OCI-LY7 (cell line): Measurements from ENCODE around the gene E2F4. TPM values are rescaled to one million over a fixed set of nuclear protein-coding genes. Genes with fewer than 3 reads are reported as not detected.

ENCODE experiments used
- BruUV-seq: library from RNA; stranded (reverse); fragments of 400-500 nt; replicated peaks from 2 replicates; lab custom pipeline; 2021; lab: Mats Ljungman, UMichigan
- CTCF ChIA-PET: fragments of 300-600 bp; sonication (Branson Sonifier 250); formaldehyde crosslinking; loops from one replicate; lab custom pipeline; 2022; ENCODE audit warnings: antibody characterized with exemption; ENCODE audit not compliant: unreplicated experiment; lab: Charles Lee
- POLR2A ChIA-PET: fragments of 300-600 bp; sonication (Branson Sonifier 250); formaldehyde crosslinking; loops from one replicate; lab custom pipeline; 2022; ENCODE audit warnings: antibody characterized with exemption; lab: Charles Lee
- DNase-seq: peaks from one replicate; pipeline ENCODE4 v3.0.0-alpha.2; 2015; ENCODE audit warnings: low spot score
- H2AFZ ChIP-seq: fragments of 200-600 bp; sonication (generic), shearing (Covaris generic); 2 replicates; pipeline ENCODE4 v1.6.1; 2014; ENCODE audit warnings: mild to moderate bottlenecking, antibody characterized with exemption, low read length, moderate library complexity
- H3K27ac ChIP-seq: fragments of 200-600 bp; sonication (generic); 2 replicates; pipeline ENCODE4 v1.5.1; 2014; ENCODE audit warnings: mixed run types, low read depth, mild to moderate bottlenecking, moderate library complexity, low read length, inconsistent platforms; ENCODE audit not compliant: poor library complexity, severe bottlenecking
- H3K36me3 ChIP-seq: fragments of 200-600 bp; sonication (generic); 2 replicates; pipeline ENCODE4 v1.6.1; 2014; ENCODE audit warnings: mild to moderate bottlenecking, antibody characterized with exemption, low read length, moderate library complexity, mixed read lengths; ENCODE audit not compliant: insufficient read depth
- H3K4me1 ChIP-seq: fragments of 200-600 bp; sonication (generic); 2 replicates; pipeline ENCODE4 v1.5.1; 2014; ENCODE audit warnings: mild to moderate bottlenecking, low read length; ENCODE audit not compliant: insufficient read depth, poor library complexity, severe bottlenecking
- H3K4me2 ChIP-seq: fragments of 200-600 bp; sonication (generic); 2 replicates; pipeline ENCODE4 v1.6.1; 2014; ENCODE audit warnings: mild to moderate bottlenecking, low read length
- H3K4me3 ChIP-seq: fragments of 200-600 bp; sonication (generic); 2 replicates; pipeline ENCODE4 v1.5.1; 2014; ENCODE audit warnings: mild to moderate bottlenecking, low read depth, low read length; ENCODE audit not compliant: poor library complexity, severe bottlenecking
- H3K79me2 ChIP-seq: fragments of 200-600 bp; sonication (generic); 2 replicates; pipeline ENCODE4 v1.6.1; 2016; ENCODE audit warnings: low read depth, mild to moderate bottlenecking, low read length, moderate library complexity, mixed read lengths; ENCODE audit not compliant: insufficient read depth
- H3K9me2 ChIP-seq: fragments of 200-600 bp; sonication (generic); 2 replicates; pipeline ENCODE4 v1.6.1; 2016; ENCODE audit warnings: mild to moderate bottlenecking, low read length, mixed read lengths; ENCODE audit not compliant: insufficient read depth
- H3K9me3 ChIP-seq: fragments of 200-600 bp; sonication (generic); 2 replicates; pipeline ENCODE4 v1.6.1; 2014; ENCODE audit warnings: mild to moderate bottlenecking, mixed run types, low read length, mixed read lengths
- H4K20me1 ChIP-seq: fragments of 200-600 bp; sonication (generic); 2 replicates; pipeline ENCODE4 v1.6.1; 2014; ENCODE audit warnings: mild to moderate bottlenecking, antibody characterized with exemption, low read length, moderate library complexity, mixed read lengths; ENCODE audit not compliant: insufficient read depth
- CTCF ChIP-seq: fragments of 200-600 bp; sonication (generic); conservative IDR thresholded peaks from 2 replicates; pipeline ENCODE4 v1.5.1; 2014; ENCODE audit warnings: mild to moderate bottlenecking, antibody characterized with exemption, low read length, moderate library complexity, mixed read lengths
- EZH2phosphoT487 ChIP-seq: fragments of 200-600 bp; sonication (generic); IDR thresholded peaks from 2 replicates; pipeline ENCODE4 v1.6.1; 2018; ENCODE audit warnings: low read depth, borderline replicate concordance, mild to moderate bottlenecking, mixed run types, antibody characterized with exemption, low read length, moderate library complexity, mixed read lengths
- intact Hi-C: fragments of 100-400 bp; cut with micrococcal nuclease; formaldehyde crosslinking; loops from one replicate; pipeline ENCODE4 v1.10.0; 2022; ENCODE audit not compliant: unreplicated experiment
- total RNA-seq, 2 experiments: library from RNA; depleted of rRNA in 1 of 2; stranded (reverse); fragments of >200 nt in 1 of 2; shearing (Covaris generic) in 1 of 2; gene quantifications; 2 replicates each; pipeline ENCODE4 v1.2.3, GENCODE V29; 2014 to 2022

E2F4 gene
- total RNA-seq, 2 experiments from 2014 or later, result 124 to 157 TPM

DNA sequence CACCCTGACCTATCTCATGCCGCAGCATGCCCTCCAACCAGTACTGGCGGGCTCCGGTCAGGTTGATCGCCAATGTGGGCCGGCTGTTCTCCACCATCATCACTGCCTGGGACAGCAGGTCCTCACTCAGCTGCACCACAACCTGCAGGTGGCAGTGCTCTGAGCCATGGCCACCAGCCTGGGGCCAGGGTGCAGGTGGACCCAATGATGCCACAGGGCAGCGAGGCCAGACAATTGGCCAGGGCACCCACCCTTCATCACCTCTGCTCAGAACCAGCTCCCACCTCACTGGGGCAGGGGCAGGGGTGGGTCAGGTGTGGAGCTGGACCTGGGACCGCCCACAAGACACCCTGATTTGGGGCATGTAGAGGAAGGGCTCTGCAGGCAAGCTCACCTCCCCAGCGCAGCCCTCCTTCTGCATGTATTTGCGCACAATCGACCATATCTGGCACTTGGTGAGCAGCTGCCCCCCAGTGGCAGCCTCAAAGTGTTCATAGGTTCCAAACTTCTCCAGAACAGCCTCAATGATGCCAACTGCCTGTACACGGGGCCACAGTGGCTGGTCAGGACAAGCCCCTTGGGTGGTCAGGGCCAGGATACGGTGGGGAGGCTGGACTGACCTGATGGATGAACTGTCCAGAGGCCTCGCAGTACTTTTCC is 12.4 kb upstream of the E2F4 start:
- ChIA-PET CTCF (no interaction called here), POLR2A (no interaction called here)
- peaks cover 25% of the 10 kb centered on the region for H3K4me1 ChIP-seq
- DNase-seq, result peak; percentile 52
- H4K20me1 ChIP-seq, result no peaks in the 10 kb centered on the region
- no peak overlapping the region for H3K27ac ChIP-seq
- H3K9me2 ChIP-seq, result no peaks in the 10 kb centered on the region
- H3K79me2 ChIP-seq, result no peaks in the 10 kb centered on the region
- H3K4me3 ChIP-seq, result no peak overlapping the region
- TF ChIP-seq CTCF (peak; percentile 69), EZH2phosphoT487 (no peak)
- no TSS peak for BruUV-seq
- H2AFZ ChIP-seq, result no peak overlapping the region
- H3K4me2 ChIP-seq, result no peak overlapping the region
- no peaks in the 10 kb centered on the region for H3K36me3 ChIP-seq
- H3K9me3 ChIP-seq, result no peaks in the 10 kb centered on the region
- intact Hi-C loops, result loop anchor here (10.0 kb wide), 1 partner anchor 165 kb away; no protein-coding TSS in a partner anchor

GRCh38 chr16:67180166-67180565 is 11.8 kb upstream of the E2F4 start:
- intact Hi-C loops, result loop anchor here (10.0 kb wide), 1 partner anchor 165 kb away; no protein-coding TSS in a partner anchor
- no peak overlapping the region for H3K4me2 ChIP-seq
- H3K79me2 ChIP-seq, result no peaks in the 10 kb centered on the region
- H4K20me1 ChIP-seq, result no peaks in the 10 kb centered on the region
- CTCF ChIA-PET, result no interaction called here
- POLR2A ChIA-PET, result no interaction called here
- H3K36me3 ChIP-seq, result no peaks in the 10 kb centered on the region
- H3K4me3 ChIP-seq, result no peak overlapping the region
- H3K27ac ChIP-seq, result no peak overlapping the region
- no TSS peak for BruUV-seq
- no peaks in the 10 kb centered on the region for H3K9me3 ChIP-seq
- H3K4me1 ChIP-seq, result peaks cover 22% of the 10 kb centered on the region
- no peak for TF ChIP-seq CTCF
- no peak for TF ChIP-seq EZH2phosphoT487
- no peak for DNase-seq
- no peak overlapping the region for H2AFZ ChIP-seq
- H3K9me2 ChIP-seq, result no peaks in the 10 kb centered on the region

GRCh38 chr16:67181346-67181745 is 10.6 kb upstream of the E2F4 start:
- H3K36me3 ChIP-seq, result no peaks in the 10 kb centered on the region
- TF ChIP-seq EZH2phosphoT487, result no peak
- no peak for TF ChIP-seq CTCF
- H3K4me2 ChIP-seq, result no peak overlapping the region
- peaks cover 22% of the 10 kb centered on the region for H3K4me1 ChIP-seq
- no peak for DNase-seq
- no peak overlapping the region for H3K27ac ChIP-seq
- ChIA-PET CTCF (no interaction called here), POLR2A (interaction anchor here (0.5 kb wide), 1 partner anchor 9 kb away, joined by 3 read pairs; no protein-coding TSS in a partner anchor)
- H4K20me1 ChIP-seq, result no peaks in the 10 kb centered on the region
- H2AFZ ChIP-seq, result no peak overlapping the region
- no peaks in the 10 kb centered on the region for H3K9me3 ChIP-seq
- no peak overlapping the region for H3K4me3 ChIP-seq
- BruUV-seq, result no TSS peak
- H3K79me2 ChIP-seq, result no peaks in the 10 kb centered on the region
- H3K9me2 ChIP-seq, result no peaks in the 10 kb centered on the region
- intact Hi-C loops, result loop anchor here (10.0 kb wide), 1 partner anchor 167 kb away; no protein-coding TSS in a partner anchor
